ENCODE results near the gene COL16A1.

- TF ChIP-seq POLR2AphosphoS5 (IDR thresholded peaks at IDR 0.05; ENCODE audit: low read depth, low read length) (no peak), TAF1 (IDR thresholded peaks at IDR 0.05; ENCODE audit: borderline replicate concordance, insufficient read depth, low read length) (no peak), REST (IDR thresholded peaks at IDR 0.05; ENCODE audit: insufficient read depth in 1 of 2, low read depth in 2 of 2, low read length in 2 of 2) (no peak), SIN3A (IDR thresholded peaks at IDR 0.05; ENCODE audit: borderline replicate concordance, insufficient read depth, low read length) (no peak), FOXP2 (optimal IDR thresholded peaks at IDR 0.05; ENCODE audit: borderline replicate concordance, extremely low read depth, extremely low read length, insufficient read depth) (no peak)
Observed at GRCh38 chr1:31666263-31666963, 37.4 kb downstream of the COL16A1 start.
